WTC11 (cell line): ENCODE data around the gene RECK. TPM values are rescaled to one million over a fixed set of nuclear protein-coding genes. Genes with fewer than 3 reads are reported as not detected.

Experiments
- ATAC-seq: fragments of 200-7000 bp; cut with Tn5 transposase; 2 replicates; pipeline ENCODE4 v1.10.0; 2021; ENCODE audit warnings: mild to moderate bottlenecking, moderate library complexity
- CTCF ChIA-PET: fragments of 300-600 bp; sonication (Branson Sonifier 250); formaldehyde crosslinking; loops from one replicate; lab custom pipeline; 2021; ENCODE audit warnings: antibody characterized with exemption; lab: Charles Lee
- POLR2A ChIA-PET: fragments of 350-600 bp; sonication (Branson Sonifier 250); formaldehyde crosslinking; loops from one replicate; lab custom pipeline; 2021; ENCODE audit warnings: antibody characterized with exemption; lab: Charles Lee
- DNase-seq: peaks from one replicate; pipeline ENCODE4 v3.0.0; 2021; ENCODE audit warnings: low spot score
- H3K27ac Mint-ChIP-seq: 2 replicates; pipeline ENCODE4 v1.8.0; 2021; ENCODE audit warnings: mixed read lengths
- H3K27me3 Mint-ChIP-seq: 2 replicates; pipeline ENCODE4 v1.8.0; 2021; ENCODE audit warnings: low read depth, mild to moderate bottlenecking, moderate library complexity, mixed read lengths
- H3K36me3 Mint-ChIP-seq: 2 replicates; pipeline ENCODE4 v1.8.0; 2021; ENCODE audit warnings: mixed read lengths
- H3K4me1 Mint-ChIP-seq: 2 replicates; pipeline ENCODE4 v1.8.0; 2022; ENCODE audit warnings: mixed read lengths
- H3K4me3 Mint-ChIP-seq: 2 replicates; pipeline ENCODE4 v1.8.0; 2021; ENCODE audit warnings: mild to moderate bottlenecking, moderate library complexity, mixed read lengths
- H3K9me3 Mint-ChIP-seq: 2 replicates; pipeline ENCODE4 v1.8.0; 2021; ENCODE audit warnings: mixed read lengths
- ATF1 ChIP-seq: sonication (generic); formaldehyde crosslinking; IDR thresholded peaks from 2 replicates; pipeline ENCODE4 v1.8.1; 2023; ENCODE audit warnings: mild to moderate bottlenecking, moderate library complexity, missing genetic modification reagents
- ATF2 ChIP-seq: sonication (generic); formaldehyde crosslinking; IDR thresholded peaks from 2 replicates; pipeline ENCODE4 v1.8.1; 2022; ENCODE audit warnings: low read depth, missing genetic modification reagents, borderline replicate concordance
- ATF6 ChIP-seq: sonication (generic); formaldehyde crosslinking; IDR thresholded peaks from 2 replicates; pipeline ENCODE4 v1.8.1; 2023; ENCODE audit warnings: mild to moderate bottlenecking, missing genetic modification reagents
- CREM ChIP-seq: sonication (generic); formaldehyde crosslinking; IDR thresholded peaks from 2 replicates; pipeline ENCODE4 v1.8.1; 2022; ENCODE audit warnings: mild to moderate bottlenecking, missing genetic modification reagents, moderate library complexity
- FOXJ3 ChIP-seq: sonication (generic); formaldehyde crosslinking; IDR thresholded peaks from 2 replicates; pipeline ENCODE4 v1.9.0; 2021; ENCODE audit warnings: missing genetic modification reagents, mild to moderate bottlenecking, borderline replicate concordance
- GRHL2 ChIP-seq: fragments of 250-450 bp; sonication (Bioruptor Pico); IDR thresholded peaks from 2 replicates; pipeline ENCODE4 v1.8.0; 2022; ENCODE audit warnings: mild to moderate bottlenecking, moderate library complexity; ENCODE audit not compliant: insufficient replicate concordance, severe bottlenecking
- GTF2I ChIP-seq: fragments of 250-450 bp; sonication (Bioruptor Pico); conservative IDR thresholded peaks from 2 replicates; pipeline ENCODE4 v1.4.0; 2021; ENCODE audit warnings: mild to moderate bottlenecking
- JAZF1 ChIP-seq: fragments of 250-450 bp; sonication (Bioruptor Pico); IDR thresholded peaks from 2 replicates; pipeline ENCODE4 v1.9.0; 2021; ENCODE audit warnings: moderate library complexity, mild to moderate bottlenecking, inconsistent platforms
- MLX ChIP-seq: sonication (generic); formaldehyde crosslinking; IDR thresholded peaks from 2 replicates; pipeline ENCODE4 v1.8.1; 2023; ENCODE audit warnings: mild to moderate bottlenecking, missing genetic modification reagents, moderate library complexity
- NFATC4 ChIP-seq: fragments of 250-450 bp; sonication (Bioruptor Pico); IDR thresholded peaks from 2 replicates; pipeline ENCODE4 v1.9.0; 2021; ENCODE audit warnings: mild to moderate bottlenecking
- NR1H2 ChIP-seq: sonication (generic); formaldehyde crosslinking; IDR thresholded peaks from 2 replicates; pipeline ENCODE4 v1.9.0; 2021; ENCODE audit warnings: mild to moderate bottlenecking, moderate library complexity, missing genetic modification reagents
- NR2C2 ChIP-seq: sonication (generic); formaldehyde crosslinking; IDR thresholded peaks from 2 replicates; pipeline ENCODE4 v1.8.0; 2022; ENCODE audit warnings: mild to moderate bottlenecking, missing genetic modification reagents
- PREB ChIP-seq: sonication (generic); formaldehyde crosslinking; IDR thresholded peaks from 2 replicates; pipeline ENCODE4 v1.8.1; 2022; ENCODE audit warnings: mild to moderate bottlenecking, missing genetic modification reagents, moderate library complexity, borderline replicate concordance
- RORB ChIP-seq: fragments of 250-450 bp; sonication (Bioruptor Pico); IDR thresholded peaks from 2 replicates; pipeline ENCODE4 v1.9.0; 2021; ENCODE audit warnings: mild to moderate bottlenecking
- SMAD3 ChIP-seq: sonication (generic); formaldehyde crosslinking; IDR thresholded peaks from 2 replicates; pipeline ENCODE4 v1.8.0; 2022; ENCODE audit warnings: missing genetic modification reagents, mild to moderate bottlenecking, borderline replicate concordance
- SMAD4 ChIP-seq: sonication (generic); formaldehyde crosslinking; IDR thresholded peaks from 2 replicates; pipeline ENCODE4 v1.8.0; 2022; ENCODE audit warnings: mild to moderate bottlenecking, missing genetic modification reagents
- TCF7 ChIP-seq: sonication (generic); formaldehyde crosslinking; IDR thresholded peaks from 2 replicates; pipeline ENCODE4 v1.8.0; 2022; ENCODE audit warnings: mild to moderate bottlenecking, low read depth, missing genetic modification reagents, moderate library complexity
- ZMAT4 ChIP-seq: fragments of 250-450 bp; sonication (Bioruptor Pico); IDR thresholded peaks from 2 replicates; pipeline ENCODE4 v1.9.0; 2021; ENCODE audit warnings: mild to moderate bottlenecking
- ZNF138 ChIP-seq: sonication (generic); formaldehyde crosslinking; conservative IDR thresholded peaks from 2 replicates; pipeline ENCODE4 v1.8.1; 2022; ENCODE audit warnings: mild to moderate bottlenecking, moderate library complexity, missing genetic modification reagents
- ZNF281 ChIP-seq: sonication (generic); formaldehyde crosslinking; IDR thresholded peaks from 2 replicates; pipeline ENCODE4 v1.8.0; 2023; ENCODE audit warnings: mild to moderate bottlenecking, missing genetic modification reagents
- ZNF317 ChIP-seq: sonication (generic); formaldehyde crosslinking; IDR thresholded peaks from 2 replicates; pipeline ENCODE4 v1.8.1; 2023; ENCODE audit warnings: low read depth, mild to moderate bottlenecking, moderate library complexity, missing genetic modification reagents, borderline replicate concordance
- ZNF396 ChIP-seq: fragments of 250-450 bp; sonication (Bioruptor Pico); IDR thresholded peaks from 2 replicates; pipeline ENCODE4 v1.8.0; 2021; ENCODE audit warnings: mild to moderate bottlenecking, moderate library complexity, borderline replicate concordance
- ZNF423 ChIP-seq: fragments of 250-450 bp; sonication (Bioruptor Pico); IDR thresholded peaks from 2 replicates; pipeline ENCODE4 v2.1.2; 2022; ENCODE audit warnings: mild to moderate bottlenecking, moderate library complexity
- total RNA-seq: library from RNA; stranded (reverse); gene quantifications from 3 replicates; pipeline ENCODE4 v1.2.3, GENCODE V29; 2021

Gene RECK
- total RNA-seq, 1 experiment from 2014 or later: 11.2 TPM

GRCh38 chr9:36064448-36065037, 27.8 kb downstream of the RECK start:
- H3K9me3 Mint-ChIP-seq: no peaks in the 10 kb centered on the region
- TF ChIP-seq MLX (CRISPR knock-in tag): no peak
- no peak for TF ChIP-seq ZNF396 (CRISPR knock-in tag)
- no peaks in the 10 kb centered on the region for H3K4me1 Mint-ChIP-seq
- H3K27ac Mint-ChIP-seq: no peak overlapping the region
- no peaks in the 10 kb centered on the region for H3K27me3 Mint-ChIP-seq
- ChIA-PET POLR2A (no interaction called here), CTCF (interaction anchor here (0.6 to 0.8 kb wide), 2 partner anchors 101 to 916 kb away, joined by 5 to 6 read pairs; no protein-coding TSS in a partner anchor)
- peaks cover 24% of the 10 kb centered on the region for H3K36me3 Mint-ChIP-seq
- DNase-seq (no peak), ATAC-seq (no peak)
- no peak overlapping the region for H3K4me3 Mint-ChIP-seq

- Mint-ChIP-seq H3K9me3 (no peaks in the 10 kb centered on the region), H3K27ac (no peak overlapping the region), H3K4me1 (no peaks in the 10 kb centered on the region), H3K27me3 (no peaks in the 10 kb centered on the region), H3K36me3 (0 out of 2 replicates have a peak, but pooled peaks cover under 1% of the 10 kb centered on the region), H3K4me3 (no peak overlapping the region)
- DNase-seq (no peak), ATAC-seq (no peak)
- ChIA-PET POLR2A (no interaction called here), CTCF (interaction anchor here (0.5 to 1.1 kb wide), 3 partner anchors 33 to 129 kb away, joined by 3 to 4 read pairs (median 3); no protein-coding TSS in a partner anchor)
- TF ChIP-seq NFATC4 (CRISPR knock-in tag) (no peak), GRHL2 (CRISPR knock-in tag) (no peak), ZMAT4 (no peak), ATF2 (no peak), ATF1 (CRISPR knock-in tag) (no peak), CREM (CRISPR knock-in tag) (no peak), GTF2I (no peak), ZNF317 (CRISPR knock-in tag) (no peak), RORB (CRISPR knock-in tag) (no peak), FOXJ3 (CRISPR knock-in tag) (no peak), NR1H2 (no peak), SMAD4 (CRISPR knock-in tag) (no peak), JAZF1 (CRISPR knock-in tag) (no peak)
Observed at GRCh38 chr9:36074055-36074454, 37.3 kb downstream of the RECK start.

GRCh38 chr9:36074870-36075532, 38.3 kb downstream of the RECK start:
- no peaks in the 10 kb centered on the region for H3K9me3 Mint-ChIP-seq
- H3K36me3 Mint-ChIP-seq: no peaks in the 10 kb centered on the region
- H3K4me3 Mint-ChIP-seq: no peak overlapping the region
- DNase-seq (no peak), ATAC-seq (no peak)
- peak overlapping the region; percentile 70; the same call in 1 of the 2 replicates for H3K27ac Mint-ChIP-seq
- no peaks in the 10 kb centered on the region for H3K4me1 Mint-ChIP-seq
- ChIA-PET POLR2A (interaction anchor here (0.6 kb wide), 1 partner anchor 37 kb away, joined by 4 read pairs; no protein-coding TSS in a partner anchor), CTCF (interaction anchor here (1.1 kb wide), 2 partner anchors 91 to 130 kb away, joined by 3 read pairs; no protein-coding TSS in a partner anchor)
- H3K27me3 Mint-ChIP-seq: no peaks in the 10 kb centered on the region
- TF ChIP-seq NR2C2 (no peak), SMAD3 (CRISPR knock-in tag) (no peak), NFATC4 (CRISPR knock-in tag) (no peak), TCF7 (CRISPR knock-in tag) (no peak), ZNF138 (no peak), PREB (CRISPR knock-in tag) (no peak), ZNF423 (CRISPR knock-in tag) (no peak), ZNF281 (CRISPR knock-in tag) (no peak), ZNF317 (CRISPR knock-in tag) (no peak), JAZF1 (CRISPR knock-in tag) (no peak), ATF6 (CRISPR knock-in tag) (no peak)
